ENCODE data around the gene GLP2R. TPM values are rescaled to one million over a fixed set of nuclear protein-coding genes. Genes with fewer than 3 reads are reported as not detected.

GLP2R gene
- total and polyA plus RNA-seq, 2 of the 8 experiments (the other 6 are each of a cell fraction or from before 2014, with no cell fraction given) = not detected

- TF ChIP-seq CHD7 (IDR thresholded peaks at IDR 0.05; ENCODE audit: insufficient replicate concordance, low read length) (no peak), ASH2L (IDR thresholded peaks at IDR 0.05; ENCODE audit: low read length) (no peak), SUZ12 (IDR thresholded peaks at IDR 0.05; ENCODE audit: low read length) (no peak), NANOG (IDR thresholded peaks at IDR 0.05; ENCODE audit: insufficient read depth, low read depth, low read length, poor library complexity, severe bottlenecking) (no peak)
Measured at GRCh38 chr17:9887508-9887907, 61.8 kb downstream of the GLP2R start (continued).

All from H1 (cell line).